Lower leg skin (tissue), 4 donors: ENCODE data around the gene SYNPO2. TPM values are rescaled to one million over a fixed set of nuclear protein-coding genes. Genes with fewer than 3 reads are reported as not detected.
A peak's percentile ranks its signal among the peaks of the same experiment; 100 is the strongest.
"Not testable (repeated sequence)": the region's sequence is repeated elsewhere in the genome, so short reads cannot be mapped to it uniquely, and the experiment has no call there.

Source experiments
- DNase-seq, 2 donors: peaks; one replicate each; pipeline ENCODE4 v3.0.0-alpha.2; 2019; ENCODE audit warnings: low spot score in 2 of 2
- H3K4me3 ChIP-seq: fragments of 200-600 bp; sonication (generic); 2 replicates; pipeline ENCODE4 v1.5.1; 2017; ENCODE audit warnings: mild to moderate bottlenecking, low read depth; ENCODE audit not compliant: poor library complexity, severe bottlenecking
- POLR2A ChIP-seq, 2 donors: fragments of 450-650 bp; IDR thresholded peaks; one replicate each; pipeline ENCODE4 v1.6.1; 2016 to 2017; ENCODE audit warnings: antibody characterized with exemption in 2 of 2, mild to moderate bottlenecking in 1 of 2, moderate library complexity in 1 of 2
- WGBS, 2 donors: methylation state at CpG; one replicate each; pipeline ENCODE4 v1.1.5; 2018; 5-methylcytosine and 5-hydroxymethylcytosine counted together
- intact Hi-C: fragments of 100-400 bp; cut with DNase I; formaldehyde crosslinking; loops from one replicate; pipeline ENCODE4 v1.15.0; 2023; ENCODE audit warnings: low total_unique reads
- total RNA-seq, 4 donors: library from RNA; depleted of rRNA; stranded (reverse); fragments of >200 nt; gene quantifications; one replicate each; pipeline ENCODE4 v1.1.0, GENCODE V29; 2016
- TF ChIP-seq, protein P1 (sequence below), 3 donors: fragments of 450-650 bp; IDR thresholded peaks; one replicate each; pipeline ENCODE4 v1.5.1; 2016; ENCODE audit warnings: antibody characterized with exemption in 3 of 3, mild to moderate bottlenecking in 3 of 3, moderate library complexity in 2 of 3

SYNPO2 gene
- total RNA-seq, 4 donors from 2014 or later: 13.3 to 38.5 (median 16.1) TPM

DNA sequence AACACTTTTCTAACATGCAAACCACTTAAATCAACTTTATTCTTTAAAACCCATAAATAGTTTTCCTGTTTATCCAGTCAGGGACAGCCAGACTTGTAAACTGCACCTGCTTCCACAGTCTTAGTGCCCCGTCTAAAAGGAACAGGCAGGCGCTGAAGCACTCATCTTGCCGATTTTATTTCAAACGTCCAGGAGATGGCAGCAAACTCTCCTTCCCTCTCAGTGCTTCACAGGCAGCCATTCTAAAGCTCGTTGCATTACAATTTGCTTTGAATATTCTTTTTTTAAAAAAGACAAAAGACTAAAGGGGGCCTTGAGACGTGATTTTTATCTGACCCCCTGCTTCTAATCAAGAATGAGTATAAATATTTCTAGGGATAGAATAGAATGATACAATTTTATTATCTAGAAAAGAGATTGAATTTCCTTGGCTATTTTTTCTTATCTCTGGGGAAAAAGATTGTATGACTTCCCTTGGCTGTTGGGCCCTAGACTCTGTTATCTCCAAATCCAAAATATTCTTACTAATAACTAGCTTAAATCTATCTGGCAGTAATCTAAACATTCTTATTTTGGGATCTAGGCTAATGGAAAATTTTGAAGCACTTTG is 153.4 kb downstream of the SYNPO2 start:
- DNase-seq: peak in 1 of 2 donors; percentile 52
- H3K4me3 ChIP-seq: no peak overlapping the region
- intact Hi-C loops: no loop called here
- WGBS, 2 donors: 1 to 3% methylated on average over 6 of the region's 6 CpGs
- no peak for TF ChIP-seq POLR2A (IDR thresholded peaks at IDR 0.05)
- TF ChIP-seq, protein P1, sequence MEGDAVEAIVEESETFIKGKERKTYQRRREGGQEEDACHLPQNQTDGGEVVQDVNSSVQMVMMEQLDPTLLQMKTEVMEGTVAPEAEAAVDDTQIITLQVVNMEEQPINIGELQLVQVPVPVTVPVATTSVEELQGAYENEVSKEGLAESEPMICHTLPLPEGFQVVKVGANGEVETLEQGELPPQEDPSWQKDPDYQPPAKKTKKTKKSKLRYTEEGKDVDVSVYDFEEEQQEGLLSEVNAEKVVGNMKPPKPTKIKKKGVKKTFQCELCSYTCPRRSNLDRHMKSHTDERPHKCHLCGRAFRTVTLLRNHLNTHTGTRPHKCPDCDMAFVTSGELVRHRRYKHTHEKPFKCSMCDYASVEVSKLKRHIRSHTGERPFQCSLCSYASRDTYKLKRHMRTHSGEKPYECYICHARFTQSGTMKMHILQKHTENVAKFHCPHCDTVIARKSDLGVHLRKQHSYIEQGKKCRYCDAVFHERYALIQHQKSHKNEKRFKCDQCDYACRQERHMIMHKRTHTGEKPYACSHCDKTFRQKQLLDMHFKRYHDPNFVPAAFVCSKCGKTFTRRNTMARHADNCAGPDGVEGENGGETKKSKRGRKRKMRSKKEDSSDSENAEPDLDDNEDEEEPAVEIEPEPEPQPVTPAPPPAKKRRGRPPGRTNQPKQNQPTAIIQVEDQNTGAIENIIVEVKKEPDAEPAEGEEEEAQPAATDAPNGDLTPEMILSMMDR (IDR thresholded peaks at IDR 0.05): peak in 1 of 3 donors; percentile 36

DNA sequence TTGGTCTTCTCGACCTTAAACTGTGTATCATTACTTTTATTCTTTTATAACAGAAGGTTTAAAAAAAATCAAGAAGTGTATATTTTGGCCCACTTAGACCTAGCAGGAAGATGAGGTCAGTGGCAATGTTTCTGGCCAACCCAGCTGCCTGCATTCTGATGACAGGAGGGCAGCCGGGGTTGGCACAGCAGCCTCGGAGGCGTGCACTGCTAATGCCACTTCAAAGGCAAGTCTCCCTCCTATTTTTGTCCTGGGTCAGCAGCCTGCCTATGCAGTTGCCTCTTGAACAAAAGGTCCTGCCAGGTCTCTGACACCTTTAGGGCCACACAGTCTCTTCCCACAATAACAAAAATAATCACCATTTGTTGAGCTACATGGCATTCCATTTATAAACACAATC is 157.6 kb downstream of the SYNPO2 start:
- 64 to 65% methylated on average over 4 of the region's 4 CpGs for WGBS, 2 donors
- intact Hi-C loops: loop anchor here (5.0 kb wide), 1 partner anchor 241 kb away; no protein-coding TSS in a partner anchor
- TF ChIP-seq POLR2A (IDR thresholded peaks at IDR 0.05): no peak
- TF ChIP-seq, protein P1 (IDR thresholded peaks at IDR 0.05): no peak
- no peak overlapping the region for H3K4me3 ChIP-seq
- DNase-seq: no peak

DNA sequence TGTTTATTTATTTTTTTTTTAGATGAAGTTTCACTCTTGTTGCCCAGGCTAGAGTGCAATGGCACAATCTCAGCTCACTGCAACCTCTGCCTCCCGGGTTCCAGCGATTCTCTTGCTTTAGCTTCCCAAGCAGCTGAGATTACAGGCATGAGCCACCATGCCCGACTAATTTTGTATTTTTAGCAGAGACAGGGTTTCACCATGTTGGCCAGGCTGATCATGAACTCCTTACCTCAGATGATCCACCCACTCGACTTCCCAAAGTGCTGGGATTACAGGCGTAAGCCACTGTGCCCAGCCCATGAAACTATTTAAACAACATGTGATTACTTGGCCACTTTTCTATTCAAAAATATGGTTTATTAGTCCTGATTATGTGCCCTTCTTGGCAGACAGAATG is 158.4 kb downstream of the SYNPO2 start:
- DNase-seq, H3K4me3 ChIP-seq: not testable (repeated sequence)
- intact Hi-C loops: loop anchor here (5.0 kb wide), 1 partner anchor 240 kb away; no protein-coding TSS in a partner anchor
- 78 to 79% methylated on average over 5 of the region's 5 CpGs for WGBS, 2 donors

DNA sequence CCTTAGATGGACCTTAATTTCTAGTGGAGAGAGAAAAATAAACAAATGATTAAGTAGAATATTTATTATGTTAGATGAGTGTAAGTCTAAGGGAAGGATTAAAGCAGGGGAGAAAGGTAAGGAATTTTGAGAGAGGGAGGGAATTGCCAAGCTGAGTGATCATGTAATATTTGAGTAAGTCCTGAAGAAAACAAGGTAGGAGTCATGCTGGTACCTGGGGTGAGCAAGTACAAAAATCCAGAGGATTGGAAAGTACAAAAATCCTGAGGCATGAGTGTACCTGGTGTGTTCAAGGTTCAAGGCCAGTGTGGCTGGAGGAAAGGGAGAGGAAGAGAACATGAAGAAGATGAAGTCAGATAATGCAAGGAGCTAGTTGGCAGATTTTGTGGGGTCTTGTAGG is 159.8 kb downstream of the SYNPO2 start:
- TF ChIP-seq, protein P1 (IDR thresholded peaks at IDR 0.05): no peak
- no peak for TF ChIP-seq POLR2A (IDR thresholded peaks at IDR 0.05)
- DNase-seq: no peak
- intact Hi-C loops: loop anchor here (5.0 kb wide), 1 partner anchor 239 kb away; no protein-coding TSS in a partner anchor
- H3K4me3 ChIP-seq: no peak overlapping the region

DNA sequence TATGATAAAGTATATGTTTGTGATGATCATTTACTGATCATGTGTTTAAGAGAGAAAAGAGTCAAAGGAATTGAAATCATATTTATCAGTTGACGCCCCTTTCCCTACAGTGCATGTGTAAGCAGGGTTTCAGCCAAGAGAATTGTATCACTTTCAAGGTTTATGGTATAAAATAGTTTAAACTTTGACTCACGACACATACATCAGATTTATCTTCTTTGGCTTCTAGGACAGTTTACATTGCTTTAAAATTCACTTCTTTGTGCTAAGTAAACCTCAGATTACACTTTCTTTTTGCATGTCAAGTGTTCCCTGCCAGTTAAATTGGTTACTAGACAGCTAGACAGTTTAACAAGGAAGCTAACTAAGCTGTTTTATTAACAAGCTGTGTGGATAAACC is 160.7 kb downstream of the SYNPO2 start:
- no peak for TF ChIP-seq POLR2A (IDR thresholded peaks at IDR 0.05)
- TF ChIP-seq, protein P1 (IDR thresholded peaks at IDR 0.05): no peak
- 94% methylated on average over 2 of the region's 2 CpGs for WGBS, 2 donors
- no peak for DNase-seq
- no peak overlapping the region for H3K4me3 ChIP-seq
- intact Hi-C loops: loop anchor here (5.0 kb wide), 1 partner anchor 238 kb away; no protein-coding TSS in a partner anchor

DNA sequence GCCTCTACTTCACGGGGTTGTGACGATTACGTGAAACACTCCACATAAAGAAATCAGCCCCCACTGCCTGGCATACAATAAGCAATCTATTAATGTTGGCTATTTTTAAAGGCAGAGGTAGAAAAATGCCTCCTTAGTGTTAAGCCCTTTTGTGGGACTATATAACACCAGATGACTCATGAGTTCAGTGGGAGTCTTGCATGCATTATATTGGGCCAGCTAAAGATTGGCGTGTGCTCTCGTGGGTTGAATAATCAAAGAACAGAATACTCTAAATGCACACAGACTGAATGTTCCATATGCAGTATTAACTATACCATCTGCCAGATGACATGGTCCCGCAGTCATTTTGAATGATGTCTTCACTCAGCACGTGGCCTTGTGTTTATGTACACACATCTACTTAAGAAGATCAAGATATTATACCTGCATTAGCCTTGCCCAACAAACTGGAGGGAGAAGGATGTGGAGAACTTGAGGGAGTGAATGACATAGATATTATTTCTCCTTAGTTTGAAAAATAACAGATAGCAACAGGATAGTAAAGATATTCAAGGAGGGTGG is 162.0 kb downstream of the SYNPO2 start:
- TF ChIP-seq, protein P1 (IDR thresholded peaks at IDR 0.05): no peak
- no peak for TF ChIP-seq POLR2A (IDR thresholded peaks at IDR 0.05)
- WGBS, 2 donors: 76 to 92% methylated on average over 7 of the region's 7 CpGs
- DNase-seq: no peak
- intact Hi-C loops: no loop called here
- H3K4me3 ChIP-seq: no peak overlapping the region
